ENCODE results near the gene ATG7. TPM values are rescaled to one million over a fixed set of nuclear protein-coding genes. Genes with fewer than 3 reads are reported as not detected.
A peak's percentile ranks its signal among the peaks of the same experiment; 100 is the strongest.

ATG7 gene
- total RNA-seq, 3 donors from 2014 or later (not counting 1 experiment from before 2014, with no cell fraction given) = 55.3 to 72.9 (median 68.6) TPM

- peak overlapping the region; percentile 8 to 25 for H3K27ac Mint-ChIP-seq
- H3K9me3 ChIP-seq (ENCODE audit: control insufficient read depth, insufficient read depth, low read length) = no peaks in the 10 kb centered on the region
- intact Hi-C loops (cut with micrococcal nuclease) = no loop called here
- H3K36me3 Mint-ChIP-seq = no peaks in the 10 kb centered on the region
- no peak for TF ChIP-seq CTCF (IDR thresholded peaks at IDR 0.05)
- no peaks in the 10 kb centered on the region for H3K36me3 ChIP-seq (ENCODE audit: control insufficient read depth, insufficient read depth, low read length)
- 95% methylated on average over 6 of the region's 6 CpGs for WGBS (ENCODE audit: insufficient coverage)
- peaks cover 67 to 68% of the 10 kb centered on the region in 2 donors for H3K4me1 Mint-ChIP-seq
- no peaks in the 10 kb centered on the region for H3K9me3 Mint-ChIP-seq
- ATAC-seq (no peak), DNase-seq (no peak)
- no peak overlapping the region for H3K4me3 ChIP-seq (ENCODE audit: low read length)
- H3K4me1 ChIP-seq (ENCODE audit: control insufficient read depth, insufficient read depth, low read length) = peaks cover 23% of the 10 kb centered on the region
- no peaks in the 10 kb centered on the region for H3K27me3 ChIP-seq (ENCODE audit: control insufficient read depth, insufficient read depth, low read length)
- no peaks in the 10 kb centered on the region for H3K27me3 Mint-ChIP-seq (ENCODE audit: low read depth in 2 of 2)
- H3K27ac ChIP-seq (ENCODE audit: low read length) = no peak overlapping the region
- H3K4me3 Mint-ChIP-seq = no peak overlapping the region
These were observed 334.8 kb downstream of the ATG7 start for GRCh38 chr3:11606865-11607440.

Other genes starting within 250 kb of the ATG7 start
- not detected for gene HRH1, start 117.9 kb upstream of the ATG7 start, total RNA-seq

Data from natural killer cell (primary cell).